Measurements from ENCODE around the gene CD300C. TPM values are rescaled to one million over a fixed set of nuclear protein-coding genes. Genes with fewer than 3 reads are reported as not detected.
"Not testable (repeated sequence)": the region's sequence is repeated elsewhere in the genome, so short reads cannot be mapped to it uniquely, and the experiment has no call there.

The CD300C gene
- total and polyA plus RNA-seq, 4 donors, result 0.28 to 2.9 (median 1.6) TPM

DNA sequence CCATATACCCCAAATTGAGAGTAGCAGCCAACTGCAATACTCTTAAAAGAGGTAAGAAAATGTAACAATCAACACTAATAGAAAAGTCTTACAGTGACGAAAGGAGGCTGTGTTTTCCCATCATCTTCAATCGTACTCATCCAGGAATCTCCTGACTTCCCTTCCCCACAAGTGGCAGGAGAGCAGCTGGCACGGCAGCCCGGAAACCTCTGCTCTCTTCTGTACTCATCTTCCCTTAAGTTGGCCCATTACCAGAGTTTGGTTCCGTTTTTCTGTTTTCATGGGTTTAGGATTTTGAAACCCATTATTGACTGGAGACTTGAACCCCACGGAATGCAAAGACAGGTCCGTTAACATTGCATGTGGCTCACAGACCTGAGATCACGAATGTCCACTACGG, 33.1 kb upstream of the CD300C start:
- H3K27me3 ChIP-seq (ENCODE audit: control insufficient read depth in 1 of 2, insufficient read depth in 2 of 2, low read length in 1 of 2), result no peaks in the 10 kb centered on the region
- WGBS, 2 donors, result 74 to 83% methylated on average over 9 of the region's 9 CpGs
- no peak for DNase-seq
- no peak overlapping the region for H3K27ac ChIP-seq (ENCODE audit: low read depth in 1 of 2, low read length in 2 of 2)
- no peaks in the 10 kb centered on the region for H3K4me1 ChIP-seq (ENCODE audit: control insufficient read depth in 1 of 2, insufficient read depth in 2 of 2, low read length in 2 of 2)
- no peaks in the 10 kb centered on the region for H3K36me3 ChIP-seq (ENCODE audit: control insufficient read depth in 1 of 2, insufficient read depth in 2 of 2, low read length in 1 of 2)
- H3K9me3 ChIP-seq (ENCODE audit: control insufficient read depth, low read length), result peaks cover 2% of the 10 kb centered on the region
- ATAC-seq (ENCODE audit: low FRiP score), result no peak
- intact Hi-C loops (cut with DNase I), result no loop called here
- H3K4me3 ChIP-seq (ENCODE audit: low read length in 2 of 2), result no peak overlapping the region

DNA sequence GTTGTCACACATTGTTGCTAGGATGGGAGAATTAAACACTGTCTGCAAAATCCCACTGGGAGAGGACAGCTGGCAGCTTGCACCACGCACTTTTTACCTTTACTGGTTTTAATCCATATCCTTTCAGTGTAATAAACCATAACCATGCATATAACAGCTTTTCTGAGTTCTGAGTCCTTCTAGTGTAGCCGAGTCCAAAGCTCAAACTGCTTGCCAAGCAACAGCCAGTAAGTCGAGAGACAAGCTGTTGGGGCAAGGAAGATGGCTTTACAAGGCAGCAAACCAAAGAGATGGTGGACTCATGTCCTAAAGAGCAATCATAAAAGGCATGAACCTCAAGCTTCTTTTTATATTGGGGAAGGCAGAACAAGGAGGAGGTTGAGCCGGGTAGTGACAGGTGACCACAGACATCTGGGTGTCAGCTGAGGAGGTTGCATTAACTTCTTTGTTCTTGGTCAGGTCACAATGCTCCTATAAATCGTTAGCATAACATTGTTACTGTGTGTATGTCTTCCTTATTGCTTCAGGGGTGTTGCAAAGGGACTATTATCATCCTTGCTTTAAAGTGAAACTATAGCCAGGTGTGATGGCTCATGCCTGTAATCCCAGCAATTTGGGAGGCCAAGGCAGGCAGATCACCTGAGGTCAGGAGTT, 28.7 kb upstream of the CD300C start:
- intact Hi-C loops (cut with DNase I), result no loop called here
- 61 to 64% methylated on average over 5 of the region's 5 CpGs for WGBS, 2 donors
- H3K4me1 ChIP-seq (ENCODE audit: control insufficient read depth in 1 of 2, insufficient read depth in 2 of 2, low read length in 2 of 2), result no peaks in the 10 kb centered on the region

DNA sequence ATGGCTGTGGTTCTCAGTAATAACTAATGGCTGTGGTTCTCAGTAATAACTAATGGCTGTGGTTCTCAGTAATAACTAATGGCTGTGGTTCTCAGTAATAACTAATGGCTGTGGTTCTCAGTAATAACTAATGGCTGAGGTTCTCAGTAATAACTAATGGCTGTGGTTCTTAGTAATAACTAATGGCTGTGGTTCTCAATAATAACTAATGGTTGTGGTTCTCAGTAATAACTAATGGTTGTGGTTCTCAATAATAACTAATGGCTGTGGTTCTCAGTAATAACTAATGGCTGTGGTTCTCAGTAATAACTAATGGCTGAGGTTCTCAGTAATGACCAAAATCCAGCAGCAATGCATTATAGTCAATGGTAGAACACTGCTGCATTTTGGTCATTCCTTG, 27.7 kb upstream of the CD300C start:
- H3K4me1 ChIP-seq (ENCODE audit: control insufficient read depth in 1 of 2, insufficient read depth in 2 of 2, low read length in 2 of 2); H3K4me3 ChIP-seq (ENCODE audit: low read length in 2 of 2); H3K27ac ChIP-seq (ENCODE audit: low read depth in 1 of 2, low read length in 2 of 2); DNase-seq; intact Hi-C loops (cut with DNase I); ATAC-seq (ENCODE audit: low FRiP score); H3K9me3 ChIP-seq (ENCODE audit: control insufficient read depth, low read length); H3K27me3 ChIP-seq (ENCODE audit: control insufficient read depth in 1 of 2, insufficient read depth in 2 of 2, low read length in 1 of 2); H3K36me3 ChIP-seq (ENCODE audit: control insufficient read depth in 1 of 2, insufficient read depth in 2 of 2, low read length in 1 of 2): not testable (repeated sequence)

More for the DNA sequence above, 28.7 kb upstream of the CD300C start:
- Histone ChIP-seq H3K9me3 (ENCODE audit: control insufficient read depth, low read length) (peaks cover 3% of the 10 kb centered on the region), H3K27ac (ENCODE audit: low read depth in 1 of 2, low read length in 2 of 2) (no peak overlapping the region), H3K4me3 (ENCODE audit: low read length in 2 of 2) (no peak overlapping the region), H3K27me3 (ENCODE audit: control insufficient read depth in 1 of 2, insufficient read depth in 2 of 2, low read length in 1 of 2) (no peaks in the 10 kb centered on the region), H3K36me3 (ENCODE audit: control insufficient read depth in 1 of 2, insufficient read depth in 2 of 2, low read length in 1 of 2) (no peaks in the 10 kb centered on the region)
- DNase-seq (no peak), ATAC-seq (ENCODE audit: low FRiP score) (no peak)

DNA sequence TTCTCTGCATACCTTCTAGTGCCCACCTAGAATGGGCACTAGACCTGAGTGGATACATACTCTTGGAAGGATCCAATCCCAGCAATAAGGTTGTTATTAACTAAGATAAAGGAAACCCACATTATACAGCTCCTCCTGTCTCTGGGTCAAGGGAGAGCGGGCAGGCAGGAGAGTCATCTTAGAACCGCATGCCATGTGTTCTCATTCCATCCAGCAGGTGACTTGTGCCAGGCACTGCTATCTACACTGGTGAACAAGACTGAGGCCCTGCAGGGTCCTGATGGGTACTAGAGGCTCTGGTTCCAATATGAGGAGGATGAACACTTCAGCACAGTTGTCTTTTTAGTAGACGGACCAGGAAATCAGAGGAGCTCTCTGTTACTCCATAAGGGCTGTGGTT, 27.3 kb upstream of the CD300C start:
- 74 to 79% methylated on average over 3 of the region's 3 CpGs for WGBS, 2 donors
- peaks cover 3% of the 10 kb centered on the region for H3K9me3 ChIP-seq (ENCODE audit: control insufficient read depth, low read length)
- no peaks in the 10 kb centered on the region for H3K27me3 ChIP-seq (ENCODE audit: control insufficient read depth in 1 of 2, insufficient read depth in 2 of 2, low read length in 1 of 2)
- no peaks in the 10 kb centered on the region for H3K4me1 ChIP-seq (ENCODE audit: control insufficient read depth in 1 of 2, insufficient read depth in 2 of 2, low read length in 2 of 2)
- intact Hi-C loops (cut with DNase I), result no loop called here
- no peaks in the 10 kb centered on the region for H3K36me3 ChIP-seq (ENCODE audit: control insufficient read depth in 1 of 2, insufficient read depth in 2 of 2, low read length in 1 of 2)
- no peak for ATAC-seq (ENCODE audit: low FRiP score)
- DNase-seq, result no peak
- H3K27ac ChIP-seq (ENCODE audit: low read depth in 1 of 2, low read length in 2 of 2), result no peak overlapping the region
- H3K4me3 ChIP-seq (ENCODE audit: low read length in 2 of 2), result no peak overlapping the region

DNA sequence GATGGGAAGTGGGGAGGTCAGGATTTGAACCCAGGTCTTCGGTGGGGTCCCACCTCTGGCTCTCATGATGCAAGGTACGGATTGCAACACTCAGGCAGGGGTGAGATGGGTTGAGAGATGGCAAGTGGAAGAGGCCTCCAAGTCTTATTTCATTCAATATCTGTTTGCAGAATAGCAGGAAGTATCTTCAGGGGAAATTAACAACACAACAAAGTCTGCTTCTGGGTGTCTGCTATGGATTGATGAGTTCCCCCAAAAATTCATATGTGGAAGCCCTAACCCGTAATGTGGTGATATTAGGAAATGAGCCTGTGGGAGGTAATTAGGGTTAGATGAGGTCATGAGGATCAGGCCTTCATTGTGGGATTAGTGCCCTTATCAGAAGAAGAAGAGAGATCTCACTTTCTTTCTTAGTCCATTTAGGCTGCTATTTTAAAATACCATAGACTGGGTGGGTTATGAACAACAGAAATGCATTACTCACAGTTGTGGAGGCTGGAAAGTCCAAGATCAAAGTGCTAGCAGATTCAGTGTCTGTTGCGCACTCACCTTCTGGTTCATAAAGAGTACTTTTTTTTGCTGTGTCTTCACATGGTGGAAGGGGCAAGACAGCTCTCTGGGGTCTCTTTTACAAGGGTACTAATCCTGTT, 25.8 kb upstream of the CD300C start:
- no peaks in the 10 kb centered on the region for H3K4me1 ChIP-seq (ENCODE audit: control insufficient read depth in 1 of 2, insufficient read depth in 2 of 2, low read length in 2 of 2)
- no peaks in the 10 kb centered on the region for H3K36me3 ChIP-seq (ENCODE audit: control insufficient read depth in 1 of 2, insufficient read depth in 2 of 2, low read length in 1 of 2)
- WGBS, 2 donors, result 73 to 78% methylated on average over 4 of the region's 4 CpGs
- no peak for DNase-seq
- H3K27me3 ChIP-seq (ENCODE audit: control insufficient read depth in 1 of 2, insufficient read depth in 2 of 2, low read length in 1 of 2), result no peaks in the 10 kb centered on the region
- H3K9me3 ChIP-seq (ENCODE audit: control insufficient read depth, low read length), result peaks cover 3% of the 10 kb centered on the region
- no peak overlapping the region for H3K27ac ChIP-seq (ENCODE audit: low read depth in 1 of 2, low read length in 2 of 2)
- intact Hi-C loops (cut with DNase I), result no loop called here
- no peak for ATAC-seq (ENCODE audit: low FRiP score)
- no peak overlapping the region for H3K4me3 ChIP-seq (ENCODE audit: low read length in 2 of 2)

DNA sequence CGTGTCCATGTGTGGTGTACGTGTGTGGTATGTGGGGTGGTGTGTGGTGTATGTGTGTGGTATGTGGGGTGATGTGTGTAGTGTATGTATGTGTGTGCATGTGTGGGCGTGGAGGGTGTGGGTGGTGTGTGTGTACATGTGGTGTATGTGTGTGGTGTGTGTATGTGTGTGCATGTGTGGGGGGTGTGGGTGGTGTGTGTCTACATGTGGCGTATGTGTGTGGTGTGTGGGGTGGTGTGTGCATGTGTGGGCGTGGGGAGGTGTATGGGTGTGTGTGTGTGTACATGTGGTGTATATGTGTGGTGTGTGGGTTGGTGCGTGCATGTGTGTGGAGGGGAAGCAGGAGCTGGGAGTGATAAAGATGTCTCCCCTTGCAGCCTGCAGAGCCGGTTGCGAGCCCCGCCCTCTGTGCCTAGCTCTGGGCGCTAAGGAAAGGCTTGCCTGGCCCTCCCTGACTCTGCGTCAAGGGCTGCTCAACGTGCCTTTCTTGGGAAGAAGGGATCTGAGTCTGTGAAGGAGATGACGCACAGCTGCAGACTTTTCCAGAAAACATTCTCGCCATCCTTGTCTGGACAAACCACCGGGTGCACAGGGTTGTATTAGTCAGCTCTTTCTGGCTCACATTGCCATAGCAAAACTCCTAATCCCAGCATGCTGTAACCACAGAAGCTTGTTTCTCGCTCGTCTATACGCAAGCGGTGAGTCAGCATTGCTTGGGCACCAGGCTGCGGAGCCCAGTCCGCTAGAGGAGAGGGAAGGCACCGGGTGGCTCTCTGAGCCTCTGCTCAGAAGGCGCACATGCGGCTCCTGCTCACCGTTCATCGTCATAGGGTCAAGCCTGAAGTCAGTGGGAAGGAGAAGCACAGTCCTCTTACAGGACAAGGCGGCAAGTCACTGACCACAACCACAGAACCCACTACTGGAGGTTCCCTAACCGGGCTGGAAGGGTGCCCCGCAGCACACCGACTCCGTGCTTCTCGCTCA, 23.4 kb upstream of the CD300C start:
- Histone ChIP-seq H3K27me3 (ENCODE audit: control insufficient read depth in 1 of 2, insufficient read depth in 2 of 2, low read length in 1 of 2) (no peaks in the 10 kb centered on the region), H3K9me3 (ENCODE audit: control insufficient read depth, low read length) (peaks cover 1% of the 10 kb centered on the region), H3K4me1 (ENCODE audit: control insufficient read depth in 1 of 2, insufficient read depth in 2 of 2, low read length in 2 of 2) (no peaks in the 10 kb centered on the region), H3K27ac (ENCODE audit: low read depth in 1 of 2, low read length in 2 of 2) (no peak overlapping the region), H3K36me3 (ENCODE audit: control insufficient read depth in 1 of 2, insufficient read depth in 2 of 2, low read length in 1 of 2) (no peaks in the 10 kb centered on the region), H3K4me3 (ENCODE audit: low read length in 2 of 2) (no peak overlapping the region)
- DNase-seq (peak in 1 of 2 donors; percentile 91), ATAC-seq (ENCODE audit: low FRiP score) (peak; percentile 24)
- intact Hi-C loops (cut with DNase I), result no loop called here
- WGBS, 2 donors, result 61 to 72% methylated on average over 32 of the region's 32 CpGs

DNA sequence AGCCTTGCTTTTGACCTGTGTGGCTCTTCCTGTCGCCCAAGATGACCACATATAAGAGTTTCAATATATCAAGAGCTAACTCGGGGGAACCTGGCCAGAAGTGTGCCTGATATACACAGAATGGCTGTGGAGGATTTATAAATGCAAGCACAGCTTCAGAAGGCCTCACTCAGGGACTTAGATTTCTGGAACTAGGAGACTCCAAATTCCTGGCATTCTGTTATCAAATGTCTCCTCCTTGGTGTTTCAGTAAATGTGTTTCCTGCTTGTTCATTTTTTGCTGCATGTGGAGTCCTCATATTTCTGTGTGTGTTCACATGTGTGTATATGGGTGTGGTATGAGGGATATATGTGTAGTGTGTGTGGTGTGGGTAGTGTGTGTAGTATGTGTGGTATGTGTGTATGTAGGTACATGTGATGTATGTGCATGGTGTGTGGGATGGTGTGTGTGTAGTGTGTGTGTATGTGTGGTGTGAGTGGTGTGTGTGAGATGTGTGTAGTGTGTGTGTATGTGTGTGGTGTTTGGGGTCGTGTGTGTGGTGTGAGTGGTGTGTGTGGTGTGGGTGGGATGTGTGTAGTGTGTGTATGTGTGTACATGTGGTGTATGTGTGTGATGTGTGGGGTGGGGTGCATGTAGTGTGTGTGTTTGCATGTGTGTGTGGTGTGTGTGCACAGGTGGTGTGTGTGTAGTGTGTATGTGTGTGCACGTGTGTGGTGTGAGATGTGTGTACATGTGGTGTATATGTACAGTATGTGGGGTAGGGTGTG, 22.4 kb upstream of the CD300C start:
- 74 to 80% methylated on average over 4 of the region's 4 CpGs for WGBS, 2 donors
- no peak overlapping the region for H3K27ac ChIP-seq (ENCODE audit: low read depth in 1 of 2, low read length in 2 of 2)
- no peak overlapping the region for H3K4me3 ChIP-seq (ENCODE audit: low read length in 2 of 2)
- intact Hi-C loops (cut with DNase I), result no loop called here
- no peaks in the 10 kb centered on the region for H3K27me3 ChIP-seq (ENCODE audit: control insufficient read depth in 1 of 2, insufficient read depth in 2 of 2, low read length in 1 of 2)
- no peak for DNase-seq
- no peaks in the 10 kb centered on the region for H3K4me1 ChIP-seq (ENCODE audit: control insufficient read depth in 1 of 2, insufficient read depth in 2 of 2, low read length in 2 of 2)
- no peak for ATAC-seq (ENCODE audit: low FRiP score)
- no peaks in the 10 kb centered on the region for H3K36me3 ChIP-seq (ENCODE audit: control insufficient read depth in 1 of 2, insufficient read depth in 2 of 2, low read length in 1 of 2)
- peaks cover 1% of the 10 kb centered on the region for H3K9me3 ChIP-seq (ENCODE audit: control insufficient read depth, low read length)

DNA sequence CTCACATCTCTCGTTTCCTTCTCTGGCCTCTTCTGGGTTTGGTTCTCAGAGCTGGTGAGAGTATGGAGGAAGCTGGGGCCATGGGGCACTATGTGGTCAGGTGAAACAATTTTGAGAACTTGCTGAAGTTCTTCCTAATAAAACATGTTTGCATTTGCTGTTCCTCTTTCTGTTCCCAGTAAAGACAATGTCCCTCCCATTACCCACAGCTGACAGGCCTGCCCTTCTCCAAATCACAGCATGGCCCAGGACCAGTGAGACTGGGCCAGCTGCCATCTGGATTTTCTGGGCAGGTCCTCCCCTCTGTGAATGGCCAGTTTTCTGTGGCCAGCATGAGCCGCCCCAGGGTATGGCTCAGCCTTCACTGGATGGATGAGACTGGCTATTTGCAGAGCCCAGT, 21.5 kb upstream of the CD300C start, which contains the start of gene CD300H:
CD300H (minus strand) TSS at position 113 of the 400 bp plus-strand sequence.
- Histone ChIP-seq H3K27ac (ENCODE audit: low read depth in 1 of 2, low read length in 2 of 2) (no peak within 1 kb of the TSS), H3K9me3 (ENCODE audit: control insufficient read depth, low read length) (no peaks in the 10 kb centered on the region), H3K4me1 (ENCODE audit: control insufficient read depth in 1 of 2, insufficient read depth in 2 of 2, low read length in 2 of 2) (no peaks in the 10 kb centered on the region), H3K27me3 (ENCODE audit: control insufficient read depth in 1 of 2, insufficient read depth in 2 of 2, low read length in 1 of 2) (no peaks in the 10 kb centered on the region), H3K36me3 (ENCODE audit: control insufficient read depth in 1 of 2, insufficient read depth in 2 of 2, low read length in 1 of 2) (no peaks in the 10 kb centered on the region), H3K4me3 (ENCODE audit: low read length in 2 of 2) (no peak within 1 kb of the TSS)
- intact Hi-C loops (cut with DNase I), result no loop called here
- WGBS, 2 donors, result 78 to 80% methylated on average over 2 of the region's 2 CpGs
- ATAC-seq (ENCODE audit: low FRiP score), result no peak
- peak in 1 of 2 donors; percentile 76 for DNase-seq
